Neural crest cell (in vitro differentiated cells): ENCODE results near the gene DCDC2C. TPM values are rescaled to one million over a fixed set of nuclear protein-coding genes. Genes with fewer than 3 reads are reported as not detected.

ENCODE experiments used
- DNase-seq: peaks from one replicate; pipeline ENCODE4 v3.0.0; 2021; ENCODE audit warnings: low read depth, mixed read lengths, low spot score
- H3K27ac Mint-ChIP-seq: one replicate; pipeline ENCODE4 v1.8.0; 2021; ENCODE audit warnings: mild to moderate bottlenecking, mixed read lengths; ENCODE audit not compliant: unreplicated experiment
- H3K27me3 Mint-ChIP-seq: 2 replicates; pipeline ENCODE4 v1.8.0; 2021; ENCODE audit warnings: low read depth, mild to moderate bottlenecking, mixed read lengths
- H3K36me3 Mint-ChIP-seq: 2 replicates; pipeline ENCODE4 v1.8.0; 2021; ENCODE audit warnings: low read depth, mild to moderate bottlenecking, mixed read lengths
- H3K4me1 Mint-ChIP-seq: 2 replicates; pipeline ENCODE4 v1.8.0; 2021; ENCODE audit warnings: mixed read lengths
- H3K4me3 Mint-ChIP-seq: one replicate; pipeline ENCODE4 v1.8.0; 2021; ENCODE audit warnings: mild to moderate bottlenecking, mixed read lengths
- H3K9me3 Mint-ChIP-seq: 2 replicates; pipeline ENCODE4 v1.8.0; 2021; ENCODE audit warnings: mixed read lengths
- CTCF ChIP-seq: fragments of 200-600 bp; sonication (generic); conservative IDR thresholded peaks from 2 replicates; pipeline ENCODE4 v1.5.0; 2021; ENCODE audit warnings: antibody characterized with exemption, mild to moderate bottlenecking
- total RNA-seq: library from RNA; stranded (reverse); gene quantifications from 2 replicates; pipeline ENCODE4 v1.2.1, GENCODE V29; 2021

Gene DCDC2C
- total RNA-seq, 1 donor from 2014 or later: not detected

- Mint-ChIP-seq H3K36me3 (peaks cover 7% of the 10 kb centered on the region), H3K9me3 (peaks cover 2% of the 10 kb centered on the region), H3K4me1 (peaks cover 6% of the 10 kb centered on the region), H3K27me3 (no peaks in the 10 kb centered on the region), H3K4me3 (no peak overlapping the region), H3K27ac (no peak overlapping the region)
- TF ChIP-seq CTCF: no peak
- DNase-seq: no peak
Observed at GRCh38 chr2:3801506-3801905, 98.1 kb downstream of the DCDC2C start.

- no peaks in the 10 kb centered on the region for H3K27me3 Mint-ChIP-seq
- peak; percentile 66 for TF ChIP-seq CTCF
- peaks cover 6% of the 10 kb centered on the region for H3K4me1 Mint-ChIP-seq
- peak; percentile 49 for DNase-seq
- no peak overlapping the region for H3K4me3 Mint-ChIP-seq
- no peaks in the 10 kb centered on the region for H3K9me3 Mint-ChIP-seq
- no peak overlapping the region for H3K27ac Mint-ChIP-seq
- peaks cover under 1% of the 10 kb centered on the region for H3K36me3 Mint-ChIP-seq
Observed at GRCh38 chr2:3805201-3805939, 102.0 kb downstream of the DCDC2C start.

- DNase-seq: no peak
- no peak for TF ChIP-seq CTCF
- Mint-ChIP-seq H3K9me3 (peaks cover 2% of the 10 kb centered on the region), H3K27me3 (no peaks in the 10 kb centered on the region), H3K4me3 (no peak overlapping the region), H3K27ac (no peak overlapping the region), H3K4me1 (peaks cover 6% of the 10 kb centered on the region), H3K36me3 (peaks cover under 1% of the 10 kb centered on the region)
Observed at GRCh38 chr2:3806168-3806567, 102.8 kb downstream of the DCDC2C start.

GRCh38 chr2:3806730-3807129 is 103.4 kb downstream of the DCDC2C start:
- Mint-ChIP-seq H3K27ac (peak overlapping the region; percentile 58), H3K9me3 (peaks cover 5% of the 10 kb centered on the region), H3K36me3 (peaks cover 3% of the 10 kb centered on the region), H3K27me3 (no peaks in the 10 kb centered on the region), H3K4me1 (peaks cover 6% of the 10 kb centered on the region), H3K4me3 (no peak overlapping the region)
- DNase-seq: no peak
- TF ChIP-seq CTCF: no peak

- TF ChIP-seq CTCF: no peak
- no peaks in the 10 kb centered on the region for H3K27me3 Mint-ChIP-seq
- peaks cover 8% of the 10 kb centered on the region for H3K9me3 Mint-ChIP-seq
- H3K27ac Mint-ChIP-seq: no peak overlapping the region
- H3K4me1 Mint-ChIP-seq: peaks cover 6% of the 10 kb centered on the region
- no peak for DNase-seq
- H3K36me3 Mint-ChIP-seq: peaks cover 6% of the 10 kb centered on the region
- H3K4me3 Mint-ChIP-seq: no peak overlapping the region
Observed at GRCh38 chr2:3807853-3808252, 104.5 kb downstream of the DCDC2C start.
